ENCODE measurements around the gene UBE2D1.

DNA sequence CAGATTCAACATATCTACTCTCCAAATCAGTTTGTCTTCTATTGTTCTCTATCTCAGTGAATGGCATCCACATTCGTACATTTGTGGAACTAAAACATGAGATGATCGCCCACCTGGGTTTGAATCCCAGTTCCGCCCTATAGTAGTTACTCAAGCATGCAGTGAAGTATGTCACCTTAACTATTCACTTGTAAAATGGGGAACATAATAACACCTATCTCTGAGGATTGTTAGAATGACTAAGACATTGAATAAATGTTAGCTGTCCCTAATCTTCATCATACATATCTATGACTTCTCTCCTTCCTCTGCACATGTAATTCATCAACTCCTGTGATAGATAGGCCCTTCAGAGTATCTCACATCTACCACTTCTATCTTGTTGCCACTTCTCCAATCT, 24.7 kb downstream of the UBE2D1 start:
- TF ChIP-seq, protein P1, sequence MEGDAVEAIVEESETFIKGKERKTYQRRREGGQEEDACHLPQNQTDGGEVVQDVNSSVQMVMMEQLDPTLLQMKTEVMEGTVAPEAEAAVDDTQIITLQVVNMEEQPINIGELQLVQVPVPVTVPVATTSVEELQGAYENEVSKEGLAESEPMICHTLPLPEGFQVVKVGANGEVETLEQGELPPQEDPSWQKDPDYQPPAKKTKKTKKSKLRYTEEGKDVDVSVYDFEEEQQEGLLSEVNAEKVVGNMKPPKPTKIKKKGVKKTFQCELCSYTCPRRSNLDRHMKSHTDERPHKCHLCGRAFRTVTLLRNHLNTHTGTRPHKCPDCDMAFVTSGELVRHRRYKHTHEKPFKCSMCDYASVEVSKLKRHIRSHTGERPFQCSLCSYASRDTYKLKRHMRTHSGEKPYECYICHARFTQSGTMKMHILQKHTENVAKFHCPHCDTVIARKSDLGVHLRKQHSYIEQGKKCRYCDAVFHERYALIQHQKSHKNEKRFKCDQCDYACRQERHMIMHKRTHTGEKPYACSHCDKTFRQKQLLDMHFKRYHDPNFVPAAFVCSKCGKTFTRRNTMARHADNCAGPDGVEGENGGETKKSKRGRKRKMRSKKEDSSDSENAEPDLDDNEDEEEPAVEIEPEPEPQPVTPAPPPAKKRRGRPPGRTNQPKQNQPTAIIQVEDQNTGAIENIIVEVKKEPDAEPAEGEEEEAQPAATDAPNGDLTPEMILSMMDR (IDR thresholded peaks at IDR 0.05), result no peak
- TF ChIP-seq ZFX (IDR thresholded peaks at IDR 0.05; ENCODE audit: borderline replicate concordance), result no peak

Measured in 22Rv1 (cell line).